ENCODE measurements around the gene RAB40A. TPM values are rescaled to one million over a fixed set of nuclear protein-coding genes. Genes with fewer than 3 reads are reported as not detected.
"Not testable (repeated sequence)": the region's sequence is repeated elsewhere in the genome, so short reads cannot be mapped to it uniquely, and the experiment has no call there.

Gene RAB40A
- total RNA-seq, 1 donor: not detected

GRCh38 chrX:103461156-103461555, 58.1 kb downstream of the RAB40A start:
- Histone ChIP-seq H3K9me3 (ENCODE audit: low read depth, low read length) (no peaks in the 10 kb centered on the region), H3K27me3 (ENCODE audit: insufficient read depth, low read length) (no peaks in the 10 kb centered on the region), H3K4me1 (ENCODE audit: insufficient read depth, low read length) (peaks cover 5% of the 10 kb centered on the region), H3K4me3 (ENCODE audit: low read length) (no peak overlapping the region)

DNA sequence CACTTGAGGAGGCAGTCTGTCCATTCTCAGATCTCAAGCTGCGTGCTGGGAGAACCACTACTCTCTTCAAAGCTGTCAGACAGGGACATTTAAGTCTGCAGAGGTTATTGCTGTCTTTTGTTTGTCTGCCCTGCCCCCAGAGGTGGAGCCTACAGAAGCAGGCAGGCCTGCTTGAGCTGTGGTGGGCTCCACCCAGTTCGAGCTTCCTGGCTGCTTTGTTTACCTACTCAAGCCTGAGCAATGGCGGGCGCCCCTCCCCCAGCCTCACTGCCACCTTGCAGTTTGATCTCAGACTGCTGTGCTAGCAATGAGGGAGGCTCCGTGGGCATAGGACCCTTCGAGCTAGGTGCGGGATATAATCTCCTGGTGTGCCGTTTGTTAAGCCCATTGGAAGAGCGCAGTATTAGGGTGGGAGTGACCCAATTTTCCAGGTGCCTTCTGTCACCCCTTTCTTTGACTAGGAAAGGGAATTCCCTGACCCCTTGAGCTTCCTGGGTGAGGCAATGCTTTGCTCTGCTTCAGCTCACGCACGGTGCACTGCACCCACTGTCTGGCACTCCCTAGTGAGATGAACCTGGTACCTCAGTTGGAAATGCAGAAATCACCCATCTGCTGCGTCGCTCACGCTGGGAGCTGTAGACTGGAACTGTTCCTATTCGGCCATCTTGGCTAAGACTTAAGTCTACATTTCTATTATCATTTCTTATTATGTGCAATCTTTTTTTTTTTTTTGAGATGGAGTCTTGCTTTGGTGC, 59.1 kb downstream of the RAB40A start:
- H3K4me1 ChIP-seq (ENCODE audit: insufficient read depth, low read length); H3K4me3 ChIP-seq (ENCODE audit: low read length); H3K27me3 ChIP-seq (ENCODE audit: insufficient read depth, low read length); H3K9me3 ChIP-seq (ENCODE audit: low read depth, low read length): not testable (repeated sequence)

DNA sequence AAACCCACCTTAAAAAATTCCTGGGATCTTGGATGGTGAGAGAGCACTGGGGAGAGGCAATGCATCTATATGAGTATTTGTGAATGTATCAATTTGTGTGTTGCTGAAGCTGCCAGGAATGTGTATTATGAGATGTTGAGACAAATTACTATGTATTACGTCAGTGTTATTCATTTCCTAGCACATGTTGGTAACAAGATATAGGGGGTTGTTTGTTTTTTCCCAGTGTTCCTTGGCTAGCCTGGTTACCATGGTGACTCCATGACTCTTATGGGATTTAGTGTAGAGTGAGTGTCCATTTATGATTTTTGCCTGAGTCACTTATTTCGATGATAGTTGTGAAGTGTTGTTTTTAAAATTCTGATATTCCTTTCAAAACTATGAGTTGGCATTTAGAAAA, 65.6 kb downstream of the RAB40A start:
- no peaks in the 10 kb centered on the region for H3K27me3 ChIP-seq (ENCODE audit: insufficient read depth, low read length)
- H3K4me3 ChIP-seq (ENCODE audit: low read length): no peak overlapping the region
- H3K4me1 ChIP-seq (ENCODE audit: insufficient read depth, low read length): no peaks in the 10 kb centered on the region
- H3K9me3 ChIP-seq (ENCODE audit: low read depth, low read length): no peaks in the 10 kb centered on the region

Other genes starting within 250 kb of the RAB40A start
- 0.10 TPM for gene TCEAL5, start 242.7 kb downstream of the RAB40A start, total RNA-seq
- gene BEX2, start 208.5 kb downstream of the RAB40A start, total RNA-seq: 32.5 TPM
- 0.21 TPM for gene TCEAL7, start 189.2 kb downstream of the RAB40A start, total RNA-seq
- gene TCEAL9, start 163.0 kb downstream of the RAB40A start, total RNA-seq: 2.5 TPM
- 38.6 TPM for gene BEX3, start 143.0 kb downstream of the RAB40A start, total RNA-seq
- 3.7 TPM for gene TCEAL4, start 66.0 kb upstream of the RAB40A start, total RNA-seq
- gene TCEAL3, start 88.5 kb upstream of the RAB40A start, total RNA-seq: 2.4 TPM
- gene TCEAL1, start 109.5 kb upstream of the RAB40A start, total RNA-seq: 5.7 TPM
- gene MORF4L2, start 167.2 kb upstream of the RAB40A start, total RNA-seq: 153 TPM
- gene TMEM31, start 191.4 kb upstream of the RAB40A start, total RNA-seq: not detected

Measured in mononuclear cell (primary cell).